Epidermal melanocyte (primary cell): Measurements from ENCODE around the gene CFAP46.
"Not testable (repeated sequence)": the region's sequence is repeated elsewhere in the genome, so short reads cannot be mapped to it uniquely, and the experiment has no call there.

Experiments used
- DNase-seq: peaks from one replicate; pipeline ENCODE4 v3.0.0; 2011; ENCODE audit warnings: low spot score; ENCODE audit not compliant: insufficient read length

The CFAP46 gene

GRCh38 chr10:132914732-132915131 lies 27.6 kb downstream of the CFAP46 start:
- DNase-seq = no peak

GRCh38 chr10:132913559-132914115 lies 28.7 kb downstream of the CFAP46 start:
- no peak for DNase-seq

DNA sequence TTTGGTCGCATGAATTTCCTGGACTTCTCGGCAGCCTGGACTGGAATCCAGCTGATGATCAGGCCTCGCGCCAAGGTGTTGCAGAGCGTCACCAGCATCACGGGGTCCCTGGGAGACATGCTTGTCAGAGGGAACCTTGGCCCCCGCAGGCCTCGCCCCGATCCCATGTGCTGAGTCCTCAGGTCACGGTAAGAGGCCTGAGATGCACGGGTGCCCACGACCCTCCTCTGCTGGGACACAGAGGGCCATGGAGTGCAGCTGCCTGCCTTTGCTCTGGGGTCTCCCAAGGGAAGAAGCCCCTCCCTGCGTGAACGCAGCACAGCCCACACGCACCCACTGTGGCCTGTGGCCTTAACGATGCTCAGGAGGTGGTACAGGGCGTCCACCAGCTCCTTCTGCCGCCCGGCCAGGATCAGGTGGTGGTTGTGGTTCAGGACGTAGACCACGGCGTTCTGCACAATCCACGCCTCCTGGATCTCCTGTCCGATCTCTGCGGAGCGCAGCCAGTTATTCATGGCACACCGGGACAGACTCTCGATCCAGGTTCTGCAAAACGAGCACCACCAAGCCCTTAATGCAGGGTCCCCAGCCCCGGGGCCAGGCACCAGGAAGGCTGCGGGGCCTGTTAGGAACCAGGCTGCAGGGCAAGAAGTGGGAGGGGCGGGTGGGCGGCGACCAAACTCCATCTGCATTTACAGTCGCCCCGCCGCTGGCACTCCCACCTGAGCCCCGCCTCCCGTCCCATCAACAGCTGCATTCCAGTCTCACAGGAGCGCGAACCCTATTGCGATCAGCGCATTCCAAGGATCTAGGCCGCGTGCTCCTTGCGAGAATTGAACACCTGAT lies 29.4 kb downstream of the CFAP46 start:
- DNase-seq = no peak

GRCh38 chr10:132912225-132912712 lies 30.1 kb downstream of the CFAP46 start:
- DNase-seq = no peak

DNA sequence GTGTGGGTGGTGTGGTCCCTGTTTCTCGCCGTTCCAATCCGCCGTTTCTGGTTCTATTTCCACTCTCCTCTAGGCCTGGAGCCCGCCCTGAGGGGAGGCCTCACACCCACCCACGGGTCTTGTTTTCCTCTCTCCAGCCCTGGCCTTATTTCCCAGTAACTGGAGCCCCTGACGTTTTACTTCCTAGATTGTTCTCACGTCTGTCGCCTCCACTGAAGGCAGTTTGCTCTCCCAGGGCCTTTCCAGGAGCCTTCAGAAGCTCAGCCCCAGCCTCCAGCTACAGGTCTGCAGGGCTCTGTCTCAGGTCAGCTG lies 30.6 kb downstream of the CFAP46 start:
- no peak for DNase-seq

DNA sequence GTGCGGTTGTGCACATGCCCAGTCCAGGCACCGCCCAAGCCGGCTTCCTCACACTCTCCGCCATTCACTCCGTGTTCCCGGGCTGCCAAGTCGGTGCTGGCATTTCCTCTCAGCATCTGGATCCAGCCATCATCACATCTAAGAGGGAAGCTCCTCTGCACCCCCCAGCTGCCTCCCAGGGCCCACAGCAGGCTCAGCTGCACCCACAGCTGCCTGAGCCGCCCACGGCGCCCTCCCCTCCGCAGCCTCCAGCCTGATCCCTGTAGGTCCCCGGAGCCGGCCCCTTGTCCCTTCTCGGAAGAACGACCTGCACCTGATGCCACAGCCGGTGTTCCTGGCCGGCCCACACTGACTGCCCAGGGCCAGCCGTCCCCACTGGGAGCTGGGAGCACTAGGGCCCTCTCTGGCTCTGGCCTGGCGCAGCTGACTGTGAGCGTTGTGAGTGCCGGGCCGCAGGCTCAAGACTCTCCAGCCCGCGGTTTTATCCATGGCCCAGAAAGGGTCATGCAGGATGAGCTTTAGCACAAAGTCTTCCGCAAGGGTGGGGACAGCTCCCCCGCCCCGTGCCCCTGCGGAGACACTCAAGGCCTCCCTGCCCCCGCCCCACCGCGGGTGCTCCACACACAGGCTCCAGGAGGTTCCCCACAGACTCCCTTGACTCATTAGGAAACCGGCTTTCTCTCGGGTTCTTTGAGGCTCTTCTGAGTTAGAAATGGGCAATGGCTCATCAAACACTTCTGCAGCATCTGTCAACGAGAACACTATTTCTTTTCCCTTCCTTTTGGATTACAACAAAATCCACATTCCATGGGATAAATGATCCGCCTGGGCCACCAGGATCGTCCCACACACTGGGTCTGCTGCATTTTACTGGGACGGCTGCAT lies 31.2 kb downstream of the CFAP46 start:
- no peak for DNase-seq

GRCh38 chr10:132910186-132910880 lies 32.0 kb downstream of the CFAP46 start:
- no peak for DNase-seq

- no peak for DNase-seq
Observed at GRCh38 chr10:132909491-132910071, 32.8 kb downstream of the CFAP46 start.

GRCh38 chr10:132908621-132909295 lies 33.6 kb downstream of the CFAP46 start:
- no peak for DNase-seq

DNA sequence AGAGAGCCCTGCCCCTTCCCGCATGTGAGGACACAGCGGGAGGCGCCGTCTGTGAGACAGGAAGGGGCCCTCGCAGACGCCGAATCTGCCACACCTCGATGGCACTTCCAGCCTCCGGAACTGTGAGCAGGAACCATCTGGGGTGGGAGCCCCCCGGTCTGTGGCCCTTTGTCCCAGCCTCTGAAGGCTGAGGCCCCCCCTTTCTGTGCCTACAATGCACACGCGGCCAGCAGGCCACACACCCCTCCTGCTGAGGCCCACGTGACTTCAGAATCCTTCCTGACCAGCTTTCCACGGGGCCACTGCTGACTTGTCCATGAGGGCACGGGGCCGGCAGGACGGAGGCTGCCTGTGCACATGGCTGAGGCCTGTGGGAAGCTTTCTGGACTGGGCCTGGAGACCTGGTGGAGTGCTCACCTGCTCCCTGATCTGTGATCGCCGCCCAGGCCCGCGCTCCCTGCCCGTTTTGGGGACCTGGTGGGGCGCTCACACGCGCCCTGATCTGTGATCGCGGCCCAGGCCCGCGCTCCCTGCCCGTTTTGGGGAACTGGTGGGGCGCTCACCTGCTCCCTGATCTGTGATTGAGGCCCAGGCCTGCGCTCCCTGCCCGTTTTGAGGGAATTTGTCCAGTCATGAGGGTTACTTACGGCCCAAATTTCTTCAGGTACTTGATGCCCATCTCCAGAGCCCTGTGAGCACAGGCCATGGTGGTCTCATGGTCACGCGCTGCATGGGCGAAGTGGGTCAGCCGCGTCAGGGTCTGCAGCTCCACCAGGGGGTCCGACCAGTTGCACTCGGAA lies 34.3 kb downstream of the CFAP46 start:
- DNase-seq = no peak

DNA sequence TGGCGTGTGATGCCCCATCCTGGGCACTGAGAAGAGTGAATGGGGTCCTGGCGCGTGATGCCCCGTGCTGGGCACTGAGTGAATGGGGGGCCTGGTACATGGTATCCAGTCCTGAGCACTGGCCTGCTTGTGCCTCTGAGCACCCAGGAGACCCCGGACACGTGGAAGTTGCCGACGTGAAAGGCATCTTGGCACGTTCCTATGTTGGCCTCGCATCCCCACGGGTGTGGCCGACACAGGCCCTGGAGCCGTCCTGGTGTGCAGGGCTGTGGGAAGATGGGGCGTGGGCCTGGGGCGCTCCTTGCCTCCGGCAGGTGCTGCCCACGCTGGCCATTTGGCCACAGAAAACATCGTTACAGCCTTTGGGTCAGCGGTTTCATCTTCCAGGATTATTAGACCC lies 35.5 kb downstream of the CFAP46 start:
- DNase-seq = no peak

GRCh38 chr10:132906106-132906505 lies 36.3 kb downstream of the CFAP46 start:
- no peak for DNase-seq

DNA sequence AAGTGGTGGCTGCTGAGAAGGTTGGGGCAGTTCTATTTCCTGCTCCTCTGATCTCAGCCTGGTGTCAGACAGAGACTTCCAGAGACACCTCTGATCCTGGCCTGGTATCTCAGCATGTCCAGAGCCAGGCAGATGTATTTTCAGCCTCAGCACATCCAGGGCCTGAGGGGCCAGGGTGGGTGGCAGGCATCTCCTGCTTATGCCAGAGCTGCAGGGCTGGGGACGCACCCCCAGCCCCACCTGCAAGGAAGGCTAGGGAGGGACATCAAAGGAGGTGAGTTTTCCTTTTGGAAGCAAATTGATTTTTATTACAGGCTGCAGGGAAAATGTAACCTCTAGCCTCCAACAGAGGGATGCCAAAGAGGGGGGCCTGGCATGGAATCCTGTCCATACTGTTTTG lies 36.7 kb downstream of the CFAP46 start:
- no peak for DNase-seq

GRCh38 chr10:132904814-132905649 lies 37.3 kb downstream of the CFAP46 start:
- DNase-seq = no peak

DNA sequence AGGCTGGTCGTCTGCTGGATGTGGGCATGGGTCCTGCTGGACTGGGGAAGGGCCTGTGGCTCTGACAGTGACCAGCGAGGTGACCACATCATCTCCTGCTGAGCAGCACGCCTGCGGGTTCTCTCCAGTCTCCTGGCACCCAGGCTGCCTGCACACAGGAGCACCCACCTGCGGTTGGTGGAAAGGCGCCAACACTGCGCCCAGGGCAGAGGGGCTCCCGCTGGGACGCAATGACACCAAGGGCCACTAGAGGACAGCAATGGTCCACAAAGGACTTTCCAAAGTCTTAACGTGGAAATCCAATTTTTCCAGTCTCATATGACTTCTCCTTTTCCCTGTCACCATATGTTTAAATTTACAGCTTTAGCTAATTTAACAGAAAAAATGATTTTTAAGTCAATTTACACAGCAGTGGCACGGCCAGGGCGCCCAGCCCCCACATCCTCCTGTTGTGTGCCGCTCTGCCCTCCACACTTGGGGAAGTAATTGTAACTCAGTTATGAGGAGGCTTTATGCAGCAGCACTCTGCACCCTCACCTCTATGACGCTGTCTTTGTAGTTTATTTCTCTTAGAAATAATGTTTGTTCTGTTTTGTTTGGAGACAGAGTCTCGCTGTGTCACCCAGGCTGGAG lies 38.1 kb downstream of the CFAP46 start:
- peak; percentile 71 for DNase-seq

DNA sequence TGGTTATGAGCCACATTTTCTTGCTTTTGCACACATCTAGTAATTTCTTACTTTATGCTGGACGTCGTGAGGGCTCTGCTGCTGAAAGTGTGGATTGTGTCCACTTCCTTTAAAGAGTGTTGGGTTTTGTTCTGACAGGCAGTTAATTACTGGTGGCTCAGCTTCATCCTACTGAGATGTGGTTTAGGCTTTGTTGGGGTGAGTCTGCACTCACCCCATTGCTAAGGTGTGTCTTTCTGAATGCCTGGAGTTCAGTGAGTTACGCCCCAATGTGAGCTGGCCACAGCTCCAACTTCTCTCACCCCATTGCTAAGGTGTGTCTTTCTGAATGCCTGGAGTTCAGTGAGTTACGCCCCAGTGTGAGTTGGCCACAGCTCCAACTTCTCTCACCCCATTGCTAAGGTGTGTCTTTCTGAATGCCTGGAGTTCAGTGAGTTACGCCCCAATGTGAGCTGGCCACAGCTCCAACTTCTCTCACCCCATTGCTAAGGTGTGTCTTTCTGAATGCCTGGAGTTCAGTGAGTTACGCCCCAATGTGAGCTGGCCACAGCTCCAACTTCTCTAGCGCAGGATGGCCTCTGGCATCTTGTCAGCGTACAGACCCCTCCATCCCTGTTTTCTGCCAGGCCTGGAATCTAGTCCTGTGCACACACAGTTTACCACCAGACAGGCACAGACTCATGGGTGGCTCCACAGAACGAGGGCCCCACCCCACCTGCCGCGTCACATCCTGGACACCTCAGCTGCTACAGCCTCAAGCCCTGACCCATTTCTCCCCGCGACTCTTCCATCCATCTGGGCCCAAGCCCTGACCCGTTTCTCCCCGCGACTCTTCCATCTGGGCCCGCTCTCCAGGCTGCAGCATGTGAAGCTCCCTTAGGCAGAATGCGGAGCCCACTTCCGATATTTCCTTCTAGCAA lies 39.5 kb downstream of the CFAP46 start:
- not testable (repeated sequence) for DNase-seq

- DNase-seq = no peak
Observed at GRCh38 chr10:132901351-132901750, 41.0 kb downstream of the CFAP46 start.
